GM12878 (cell line): ENCODE data around the gene AGBL2. TPM values are rescaled to one million over a fixed set of nuclear protein-coding genes. Genes with fewer than 3 reads are reported as not detected.
"Not testable (repeated sequence)": the region's sequence is repeated elsewhere in the genome, so short reads cannot be mapped to it uniquely, and the experiment has no call there.

Source experiments
- ATAC-seq: fragments of 200-7000 bp; cut with Tn5 transposase; 3 replicates; pipeline ENCODE4 v1.9.1; 2020; ENCODE audit warnings: mild to moderate bottlenecking, moderate library complexity
- BruUV-seq: library from RNA; stranded (reverse); fragments of 400-500 nt; replicated peaks from 2 replicates; lab custom pipeline; 2021; lab: Mats Ljungman, UMichigan
- CTCF ChIA-PET: fragments of 300-600 bp; sonication (Branson Sonifier 250); formaldehyde crosslinking; extraction: SDS; loops from one replicate; lab custom pipeline; 2021; ENCODE audit warnings: inconsistent platforms; lab: Yijun Ruan, JAX
- POLR2A ChIA-PET: fragments of 350-600 bp; formaldehyde crosslinking; extraction: SDS; loops from one replicate; lab custom pipeline; 2021; ENCODE audit warnings: inconsistent platforms; lab: Charles Lee
- RAD21 ChIA-PET: fragments of 300-600 bp; sonication (Branson Sonifier 250); formaldehyde crosslinking; loops from one replicate; lab custom pipeline; 2023; ENCODE audit warnings: antibody characterized with exemption; ENCODE audit not compliant: unreplicated experiment; lab: Charles Lee
- SMC1A ChIA-PET: fragments of 300-600 bp; sonication (Branson Sonifier 250); formaldehyde crosslinking; loops from one replicate; lab custom pipeline; 2023; ENCODE audit not compliant: unreplicated experiment, uncharacterized antibody; lab: Charles Lee
- DNase-seq: peaks from one replicate; pipeline ENCODE4 v3.0.0-alpha.2; 2011; ENCODE audit warnings: low read depth, low spot score
- FAIRE-seq: peaks from 3 replicates; lab custom pipeline; 2011; peaks lifted over from hg19 to GRCh38; lab: Jason Lieb, UNC
- H2AFZ ChIP-seq: 2 replicates; pipeline ENCODE4 v1.6.0; 2011; ENCODE audit warnings: low read depth, low read length, control low read depth; ENCODE audit not compliant: control insufficient read depth
- H3K27ac ChIP-seq: 2 replicates; pipeline ENCODE4 v1.5.1; 2011; ENCODE audit warnings: control low read depth; ENCODE audit not compliant: control insufficient read depth, insufficient read depth
- H3K27me3 ChIP-seq, 2 experiments: replicated peaks in 1 of 2; 2 replicates each; pipeline versions ENCODE4 v1.6.0 to v1.6.1; 2011; ENCODE audit warnings: low read length in 1 of 2; ENCODE audit not compliant: control insufficient read depth in 2 of 2, insufficient read depth in 2 of 2
- H3K36me3 ChIP-seq, 2 experiments: 2 replicates each; pipeline ENCODE4 v1.5.1; 2011; ENCODE audit warnings: low read length in 1 of 2; ENCODE audit not compliant: control insufficient read depth in 2 of 2, insufficient read depth in 2 of 2
- H3K4me1 ChIP-seq: 2 replicates; pipeline ENCODE4 v1.6.1; 2011; ENCODE audit warnings: mild to moderate bottlenecking, low read length, moderate library complexity, mixed read lengths; ENCODE audit not compliant: control insufficient read depth, insufficient read depth
- H3K4me2 ChIP-seq: 2 replicates; pipeline ENCODE4 v1.6.0; 2011; ENCODE audit warnings: control low read depth; ENCODE audit not compliant: control insufficient read depth, insufficient read depth
- H3K4me3 ChIP-seq: fragments of 200-600 bp; sonication (generic); 2 replicates; pipeline ENCODE4 v1.5.1; 2016
- H3K79me2 ChIP-seq: 2 replicates; pipeline ENCODE4 v1.6.0; 2011; ENCODE audit warnings: low read length; ENCODE audit not compliant: control insufficient read depth, insufficient read depth
- H3K9ac ChIP-seq: 2 replicates; pipeline ENCODE4 v1.8.0; 2011; ENCODE audit warnings: low read length, control low read depth, mixed read lengths; ENCODE audit not compliant: control insufficient read depth, insufficient read depth
- H3K9me3 ChIP-seq: replicated peaks from 3 replicates; pipeline ENCODE4 v1.5.1; 2011; ENCODE audit warnings: mild to moderate bottlenecking, low read length; ENCODE audit not compliant: control insufficient read depth, insufficient read depth
- H4K20me1 ChIP-seq: 2 replicates; pipeline ENCODE4 v1.6.0; 2011; ENCODE audit not compliant: control insufficient read depth, insufficient read depth
- CREM ChIP-seq: IDR thresholded peaks from 2 replicates; pipeline ENCODE4 v1.6.1; 2014; ENCODE audit warnings: antibody characterized with exemption, low read depth
- SMARCA5 ChIP-seq: fragments of 450-650 bp; IDR thresholded peaks from 2 replicates; pipeline ENCODE4 v1.6.1; 2017; ENCODE audit warnings: mild to moderate bottlenecking
- SUZ12 ChIP-seq: fragments of 200-600 bp; sonication (generic); IDR thresholded peaks from one replicate; pipeline ENCODE4 v1.6.1; 2018; ENCODE audit warnings: antibody characterized with exemption, mild to moderate bottlenecking; ENCODE audit not compliant: unreplicated experiment
- WGBS: methylation state at CpG from one replicate; pipeline ENCODE4 v1.1.6; 2016; ENCODE audit warnings: low lambda C conversion rate; ENCODE audit not compliant: insufficient replicate concordance, insufficient coverage; ENCODE audit errors: missing lambda C conversion rate; 5-methylcytosine and 5-hydroxymethylcytosine counted together
- in situ Hi-C: fragments of 300-500 bp; cut with MboI; formaldehyde crosslinking; loops from 9 replicates; pipeline ENCODE4 v1.14.3; 2018; ENCODE audit warnings: mixed read lengths
- intact Hi-C: fragments of 100-400 bp; cut with micrococcal nuclease; formaldehyde crosslinking; loops from one replicate; pipeline ENCODE4 v1.14.2; 2022; ENCODE audit not compliant: unreplicated experiment
- polyA plus RNA-seq, 11 experiments: library from polyadenylated mRNA; depleted of rRNA in 4 of 11; unstranded in 6 of 11; stranded (reverse) in 5 of 11; fragments of >200 nt; fragmentation: Nextera tagmentation in 4 of 11; fragmentation: Illumina TruSeq in 1 of 11; extraction: Ambion mirVana in 4 of 11; extraction: Trizol in 1 of 11; gene quantifications; 1 replicate in 1 of 11; 2 replicates in 10 of 11; pipeline versions ENCODE4 v1.2.1 to v1.2.3, GENCODE V29; 2011 to 2016; ENCODE audit warnings: inconsistent platforms in 2 of 11, missing spikeins in 2 of 11, low read depth in 1 of 11
- total RNA-seq, 4 experiments: library from RNA; depleted of rRNA in 3 of 4; stranded (reverse); fragments of >200 nt in 3 of 4; fragmentation: Illumina TruSeq in 1 of 4; extraction: Trizol in 1 of 4; gene quantifications; 2 replicates each; pipeline versions ENCODE4 v1.2.1 to v1.2.3, GENCODE V29; 2013 to 2021
- TF ChIP-seq, protein P1 (sequence below): fragments of 450-650 bp; IDR thresholded peaks from 2 replicates; pipeline ENCODE4 v1.6.1; 2018; ENCODE audit warnings: borderline replicate concordance, mild to moderate bottlenecking; ENCODE audit not compliant: partially characterized antibody

AGBL2 gene
- total and polyA plus RNA-seq, 10 of the 15 experiments (the other 5 are each of a cell fraction or from before 2014, with no cell fraction given): 0.93 to 12.2 (median 2.9) TPM

GRCh38 chr11:47759291-47759690 is 44.1 kb upstream of the AGBL2 start:
- H4K20me1 ChIP-seq, H3K4me3 ChIP-seq, H3K27ac ChIP-seq, H3K9me3 ChIP-seq, DNase-seq, H2AFZ ChIP-seq, FAIRE-seq, ATAC-seq, in situ Hi-C loops, BruUV-seq, H3K4me2 ChIP-seq, H3K4me1 ChIP-seq, H3K9ac ChIP-seq, intact Hi-C loops, H3K27me3 ChIP-seq: not testable (repeated sequence)
- Histone ChIP-seq H3K36me3 (peaks cover 12 to 38% of the 10 kb centered on the region in 2 experiments), H3K79me2 (peaks cover 20% of the 10 kb centered on the region)
- ChIA-PET RAD21 (interaction anchor here (0.5 kb wide), 1 partner anchor 193 kb away, joined by 3 read pairs; no protein-coding TSS in a partner anchor), POLR2A (interaction anchor here (0.6 kb wide), 1 partner anchor 243 kb away, joined by 5 read pairs; no protein-coding TSS in a partner anchor), CTCF (interaction anchor here (0.9 kb wide), 1 partner anchor 25 kb away, joined by 8 read pairs; no protein-coding TSS in a partner anchor), SMC1A (interaction anchor here (0.8 to 0.9 kb wide), 2 partner anchors 94 to 639 kb away, joined by 3 to 4 read pairs; no protein-coding TSS in a partner anchor)
- WGBS: 83% methylated on average over 11 of the region's 11 CpGs

GRCh38 chr11:47756208-47756607 is 41.0 kb upstream of the AGBL2 start:
- CTCF ChIA-PET: no interaction called here
- no peak overlapping the region for H2AFZ ChIP-seq
- POLR2A ChIA-PET: no interaction called here
- no peak overlapping the region for H3K27ac ChIP-seq
- no peak for ATAC-seq
- WGBS: 98% methylated on average over 4 of the region's 4 CpGs
- H4K20me1 ChIP-seq: no peaks in the 10 kb centered on the region
- peaks cover 3% of the 10 kb centered on the region for H3K9me3 ChIP-seq
- H3K27me3 ChIP-seq: no peaks in the 10 kb centered on the region
- SMC1A ChIA-PET: no interaction called here
- no peak overlapping the region for H3K9ac ChIP-seq
- TF ChIP-seq, protein P1, sequence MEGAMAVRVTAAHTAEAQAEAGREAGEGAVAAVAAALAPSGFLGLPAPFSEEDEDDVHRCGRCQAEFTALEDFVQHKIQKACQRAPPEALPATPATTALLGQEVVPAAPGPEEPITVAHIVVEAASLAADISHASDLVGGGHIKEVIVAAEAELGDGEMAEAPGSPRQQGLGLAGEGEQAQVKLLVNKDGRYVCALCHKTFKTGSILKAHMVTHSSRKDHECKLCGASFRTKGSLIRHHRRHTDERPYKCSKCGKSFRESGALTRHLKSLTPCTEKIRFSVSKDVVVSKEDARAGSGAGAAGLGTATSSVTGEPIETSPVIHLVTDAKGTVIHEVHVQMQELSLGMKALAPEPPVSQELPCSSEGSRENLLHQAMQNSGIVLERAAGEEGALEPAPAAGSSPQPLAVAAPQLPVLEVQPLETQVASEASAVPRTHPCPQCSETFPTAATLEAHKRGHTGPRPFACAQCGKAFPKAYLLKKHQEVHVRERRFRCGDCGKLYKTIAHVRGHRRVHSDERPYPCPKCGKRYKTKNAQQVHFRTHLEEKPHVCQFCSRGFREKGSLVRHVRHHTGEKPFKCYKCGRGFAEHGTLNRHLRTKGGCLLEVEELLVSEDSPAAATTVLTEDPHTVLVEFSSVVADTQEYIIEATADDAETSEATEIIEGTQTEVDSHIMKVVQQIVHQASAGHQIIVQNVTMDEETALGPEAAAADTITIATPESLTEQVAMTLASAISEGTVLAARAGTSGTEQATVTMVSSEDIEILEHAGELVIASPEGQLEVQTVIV: no peak
- no peak for TF ChIP-seq SUZ12
- no peak for TF ChIP-seq SMARCA5
- TF ChIP-seq CREM: no peak
- peaks cover 12 to 41% of the 10 kb centered on the region in 2 experiments for H3K36me3 ChIP-seq
- DNase-seq: no peak
- RAD21 ChIA-PET: no interaction called here
- H3K4me1 ChIP-seq: no peaks in the 10 kb centered on the region
- intact Hi-C loops: no loop called here
- no peak overlapping the region for H3K4me3 ChIP-seq
- peaks cover 4% of the 10 kb centered on the region; the same call in 1 of the 2 replicates for H3K79me2 ChIP-seq
- no peak for FAIRE-seq
- H3K4me2 ChIP-seq: no peak overlapping the region
- in situ Hi-C loops: no loop called here
- BruUV-seq: no TSS peak
